H1 (cell line): ENCODE results near the gene SMARCB1.

Experiments
- CHD2 ChIP-seq: IDR thresholded peaks from 2 replicates; pipeline ENCODE4 v1.6.1; 2012; ENCODE audit warnings: low read length, improper control_type of control experiment
- EZH2 ChIP-seq: fragments of 200-600 bp; sonication (generic); IDR thresholded peaks from 2 replicates; pipeline ENCODE4 v1.7.1; 2012; ENCODE audit warnings: low read depth, mild to moderate bottlenecking, moderate library complexity, low read length, inconsistent platforms; ENCODE audit not compliant: severe bottlenecking
- POLR2A ChIP-seq, 2 experiments: IDR thresholded peaks; 1 replicate in 1 of 2; 2 replicates in 1 of 2; pipeline ENCODE4 v1.6.1; 2011; ENCODE audit warnings: low read depth in 2 of 2, low read length in 2 of 2, mild to moderate bottlenecking in 2 of 2; ENCODE audit errors: control extremely low read depth in 1 of 2
- POLR2AphosphoS5 ChIP-seq: IDR thresholded peaks from 2 replicates; pipeline ENCODE4 v1.6.1; 2011; ENCODE audit warnings: low read depth, low read length
- RAD21 ChIP-seq, 2 experiments: IDR thresholded peaks in 1 of 2; conservative IDR thresholded peaks in 1 of 2; 2 replicates each; pipeline ENCODE4 v1.6.1; 2011; ENCODE audit warnings: low read depth in 2 of 2, low read length in 2 of 2, improper control_type of control experiment in 1 of 2, inconsistent platforms in 1 of 2, mild to moderate bottlenecking in 1 of 2, moderate library complexity in 1 of 2
- SIN3A ChIP-seq, 2 experiments: IDR thresholded peaks in 1 of 2; conservative IDR thresholded peaks in 1 of 2; 2 replicates each; pipeline ENCODE4 v1.6.1; 2011 to 2012; ENCODE audit warnings: low read length in 2 of 2, improper control_type of control experiment in 1 of 2, low read depth in 1 of 2, mild to moderate bottlenecking in 1 of 2
- TEAD4 ChIP-seq: IDR thresholded peaks from 2 replicates; pipeline ENCODE4 v1.6.1; 2012; ENCODE audit warnings: low read depth, low read length, inconsistent platforms, mixed read lengths
- TF ChIP-seq, protein P1 (sequence below), 3 experiments: IDR thresholded peaks; 1 replicate in 2 of 3; 2 replicates in 1 of 3; pipeline versions ENCODE4 v1.5.1 to v1.6.1; 2011; ENCODE audit warnings: low read length in 3 of 3, mild to moderate bottlenecking in 3 of 3, inconsistent platforms in 2 of 3, low read depth in 1 of 3, moderate library complexity in 1 of 3; ENCODE audit not compliant: insufficient read depth in 1 of 3; ENCODE audit errors: control extremely low read depth in 1 of 3
- TF ChIP-seq, protein P2 (sequence below): IDR thresholded peaks from 2 replicates; pipeline ENCODE4 v1.6.1; 2012; ENCODE audit warnings: inconsistent platforms
- TF ChIP-seq, protein P3 (sequence below): IDR thresholded peaks from 2 replicates; pipeline ENCODE4 v1.6.1; 2012; ENCODE audit warnings: low read length, inconsistent platforms

DNA sequence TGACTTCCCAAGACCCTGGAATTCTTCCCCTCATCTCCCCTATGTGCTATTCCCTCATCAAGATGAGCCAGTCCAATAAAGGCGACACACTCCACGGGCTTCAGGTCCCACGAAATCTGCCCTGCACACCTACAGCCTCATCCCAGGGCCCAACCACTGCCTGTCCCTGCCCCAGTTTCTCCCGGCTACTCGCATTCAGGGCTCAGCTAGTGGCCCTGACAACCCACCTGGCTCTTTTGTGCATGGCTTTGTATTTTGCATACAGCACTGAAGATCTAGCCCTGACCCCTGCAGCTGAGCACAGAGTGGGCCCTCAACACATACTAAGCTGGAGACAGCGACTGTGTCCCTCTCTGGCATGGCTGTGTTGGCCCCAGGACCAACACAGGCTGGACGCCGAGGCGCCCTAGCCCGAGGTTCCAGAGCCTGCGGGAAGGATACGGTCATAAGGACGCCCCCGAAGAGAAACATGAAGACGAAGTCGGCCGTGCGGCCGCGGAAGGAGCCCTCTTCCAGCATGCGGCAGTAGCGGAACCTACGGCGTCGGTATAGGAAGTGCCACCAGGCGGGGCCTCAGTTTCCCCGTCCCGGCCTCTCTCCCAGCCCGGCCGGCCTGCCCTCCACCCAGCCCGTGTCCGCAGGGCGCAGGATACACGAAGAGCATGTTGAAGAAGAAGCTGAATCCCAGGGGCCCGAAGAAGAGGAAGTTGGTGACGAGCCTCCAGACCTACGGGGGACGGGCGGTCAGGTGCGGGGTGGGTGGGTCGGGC, 51.3 kb downstream of the SMARCB1 start:
- no peak; a peak in 1 of 3 replicates for TF ChIP-seq POLR2A (IDR thresholded peaks at IDR 0.05; ENCODE audit: control extremely low read depth in 1 of 2, low read depth in 2 of 2, low read length in 2 of 2)
- no peak for TF ChIP-seq POLR2AphosphoS5
- no peak for TF ChIP-seq EZH2
- no peak for TF ChIP-seq TEAD4
- no peak for TF ChIP-seq RAD21 (IDR thresholded peaks at IDR 0.05 in 1 of 2, conservative IDR thresholded peaks at IDR 0.05 in 1 of 2; ENCODE audit: low read depth in 2 of 2, low read length in 2 of 2)
- TF ChIP-seq, protein P1, sequence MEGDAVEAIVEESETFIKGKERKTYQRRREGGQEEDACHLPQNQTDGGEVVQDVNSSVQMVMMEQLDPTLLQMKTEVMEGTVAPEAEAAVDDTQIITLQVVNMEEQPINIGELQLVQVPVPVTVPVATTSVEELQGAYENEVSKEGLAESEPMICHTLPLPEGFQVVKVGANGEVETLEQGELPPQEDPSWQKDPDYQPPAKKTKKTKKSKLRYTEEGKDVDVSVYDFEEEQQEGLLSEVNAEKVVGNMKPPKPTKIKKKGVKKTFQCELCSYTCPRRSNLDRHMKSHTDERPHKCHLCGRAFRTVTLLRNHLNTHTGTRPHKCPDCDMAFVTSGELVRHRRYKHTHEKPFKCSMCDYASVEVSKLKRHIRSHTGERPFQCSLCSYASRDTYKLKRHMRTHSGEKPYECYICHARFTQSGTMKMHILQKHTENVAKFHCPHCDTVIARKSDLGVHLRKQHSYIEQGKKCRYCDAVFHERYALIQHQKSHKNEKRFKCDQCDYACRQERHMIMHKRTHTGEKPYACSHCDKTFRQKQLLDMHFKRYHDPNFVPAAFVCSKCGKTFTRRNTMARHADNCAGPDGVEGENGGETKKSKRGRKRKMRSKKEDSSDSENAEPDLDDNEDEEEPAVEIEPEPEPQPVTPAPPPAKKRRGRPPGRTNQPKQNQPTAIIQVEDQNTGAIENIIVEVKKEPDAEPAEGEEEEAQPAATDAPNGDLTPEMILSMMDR (IDR thresholded peaks at IDR 0.05; ENCODE audit: control extremely low read depth in 1 of 3, insufficient read depth in 1 of 3, low read depth in 1 of 3, low read length in 3 of 3): no peak
- TF ChIP-seq CHD2: no peak
- TF ChIP-seq, protein P2, sequence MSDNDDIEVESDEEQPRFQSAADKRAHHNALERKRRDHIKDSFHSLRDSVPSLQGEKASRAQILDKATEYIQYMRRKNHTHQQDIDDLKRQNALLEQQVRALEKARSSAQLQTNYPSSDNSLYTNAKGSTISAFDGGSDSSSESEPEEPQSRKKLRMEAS: no peak
- TF ChIP-seq, protein P3, sequence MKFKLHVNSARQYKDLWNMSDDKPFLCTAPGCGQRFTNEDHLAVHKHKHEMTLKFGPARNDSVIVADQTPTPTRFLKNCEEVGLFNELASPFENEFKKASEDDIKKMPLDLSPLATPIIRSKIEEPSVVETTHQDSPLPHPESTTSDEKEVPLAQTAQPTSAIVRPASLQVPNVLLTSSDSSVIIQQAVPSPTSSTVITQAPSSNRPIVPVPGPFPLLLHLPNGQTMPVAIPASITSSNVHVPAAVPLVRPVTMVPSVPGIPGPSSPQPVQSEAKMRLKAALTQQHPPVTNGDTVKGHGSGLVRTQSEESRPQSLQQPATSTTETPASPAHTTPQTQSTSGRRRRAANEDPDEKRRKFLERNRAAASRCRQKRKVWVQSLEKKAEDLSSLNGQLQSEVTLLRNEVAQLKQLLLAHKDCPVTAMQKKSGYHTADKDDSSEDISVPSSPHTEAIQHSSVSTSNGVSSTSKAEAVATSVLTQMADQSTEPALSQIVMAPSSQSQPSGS: no peak
- no peak for TF ChIP-seq SIN3A (conservative IDR thresholded peaks at IDR 0.05 in 1 of 2, IDR thresholded peaks at IDR 0.05 in 1 of 2; ENCODE audit: low read depth in 1 of 2, low read length in 2 of 2)
